Keratinocyte (primary cell): ENCODE measurements around the gene DEGS1. TPM values are rescaled to one million over a fixed set of nuclear protein-coding genes. Genes with fewer than 3 reads are reported as not detected.
A peak's percentile ranks its signal among the peaks of the same experiment; 100 is the strongest.

Experiments
- DNase-seq: peaks from one replicate; pipeline ENCODE4 v3.0.0-alpha.2; 2011; ENCODE audit warnings: low read depth, missing footprints, low spot score
- FAIRE-seq: peaks from 2 replicates; lab custom pipeline; 2011; peaks lifted over from hg19 to GRCh38; lab: Jason Lieb, UNC
- H2AFZ ChIP-seq: 2 replicates; pipeline ENCODE4 v1.6.0; 2012; ENCODE audit warnings: low read length, control low read depth, inconsistent platforms; ENCODE audit not compliant: control insufficient read depth
- H3K27ac ChIP-seq: 2 replicates; pipeline ENCODE4 v1.5.1; 2011; ENCODE audit warnings: low read length; ENCODE audit not compliant: control insufficient read depth, insufficient read depth
- H3K27me3 ChIP-seq: 3 replicates; pipeline ENCODE4 v1.6.0; 2011; ENCODE audit warnings: low read length; ENCODE audit not compliant: control insufficient read depth, insufficient read depth; ENCODE audit errors: extremely low read depth
- H3K36me3 ChIP-seq, 2 experiments: 2 replicates in 1 of 2; 3 replicates in 1 of 2; pipeline ENCODE4 v1.5.1; 2011; ENCODE audit warnings: low read length in 2 of 2, mild to moderate bottlenecking in 1 of 2; ENCODE audit not compliant: control insufficient read depth in 2 of 2, insufficient read depth in 2 of 2; ENCODE audit errors: extremely low read depth in 1 of 2
- H3K4me1 ChIP-seq: 3 replicates; pipeline ENCODE4 v1.5.1; 2011; ENCODE audit warnings: low read length; ENCODE audit not compliant: control insufficient read depth, insufficient read depth; ENCODE audit errors: extremely low read depth
- H3K4me2 ChIP-seq: 3 replicates; pipeline ENCODE4 v1.6.0; 2011; ENCODE audit warnings: low read depth, low read length; ENCODE audit not compliant: control insufficient read depth, insufficient read depth; ENCODE audit errors: extremely low read depth
- H3K4me3 ChIP-seq, 3 experiments: fragments of 200-600 bp in 1 of 3; sonication (generic) in 1 of 3; 2 replicates in 2 of 3; 3 replicates in 1 of 3; pipeline ENCODE4 v1.5.1; 2011 to 2016; ENCODE audit warnings: low read length in 3 of 3, mild to moderate bottlenecking in 3 of 3, control low read depth in 2 of 3, inconsistent platforms in 1 of 3, low read depth in 1 of 3, mixed read lengths in 1 of 3, mixed run types in 1 of 3, moderate library complexity in 1 of 3; ENCODE audit not compliant: control insufficient read depth in 2 of 3, insufficient read depth in 2 of 3; ENCODE audit errors: extremely low read depth in 1 of 3
- H3K79me2 ChIP-seq: 2 replicates; pipeline ENCODE4 v1.6.0; 2012; ENCODE audit warnings: low read length; ENCODE audit not compliant: control insufficient read depth, insufficient read depth
- H3K9ac ChIP-seq: 3 replicates; pipeline ENCODE4 v1.6.0; 2011; ENCODE audit warnings: low read length; ENCODE audit not compliant: control insufficient read depth, insufficient read depth; ENCODE audit errors: extremely low read depth
- H3K9me1 ChIP-seq: 3 replicates; pipeline ENCODE4 v1.6.0; 2011; ENCODE audit warnings: low read length; ENCODE audit not compliant: control insufficient read depth, insufficient read depth; ENCODE audit errors: extremely low read depth
- H3K9me3 ChIP-seq: 2 replicates; pipeline ENCODE4 v1.5.1; 2012; ENCODE audit warnings: low read depth, low read length; ENCODE audit not compliant: control insufficient read depth
- H4K20me1 ChIP-seq: 3 replicates; pipeline ENCODE4 v1.6.0; 2011; ENCODE audit warnings: low read length; ENCODE audit not compliant: control insufficient read depth, insufficient read depth; ENCODE audit errors: extremely low read depth
- CTCF ChIP-seq, 3 experiments: IDR thresholded peaks in 1 of 3; conservative IDR thresholded peaks in 1 of 3; optimal IDR thresholded peaks in 1 of 3; 2 replicates in 2 of 3; 3 replicates in 1 of 3; pipeline versions ENCODE3 to v1.5.1; 2011; ENCODE audit warnings: low read length in 3 of 3, mild to moderate bottlenecking in 3 of 3, moderate library complexity in 2 of 3, control low read depth in 1 of 3, inconsistent platforms in 1 of 3; ENCODE audit not compliant: insufficient read depth in 2 of 3; ENCODE audit errors: extremely low read depth in 1 of 3
- EZH2 ChIP-seq: IDR thresholded peaks from one replicate; pipeline ENCODE4 v1.6.1; 2012; ENCODE audit warnings: inconsistent platforms, mild to moderate bottlenecking, low read length, moderate library complexity
- dilution Hi-C: fragments of 300-500 bp; cut with MboI; formaldehyde crosslinking; loops from one replicate; pipeline ENCODE4 v1.7.0; 2020; ENCODE audit warnings: low sequenced_read_pairs; ENCODE audit not compliant: extremely low pct_ligation_motif_present
- polyA plus RNA-seq, 5 experiments: library from polyadenylated mRNA; depleted of rRNA in 3 of 5; stranded (reverse) in 3 of 5; stranded (forward) in 1 of 5; unstranded in 1 of 5; fragments of >200 nt; gene quantifications; 1 replicate in 1 of 5; 2 replicates in 3 of 5; 3 replicates in 1 of 5; pipeline versions ENCODE4 v1.2.1 to v1.2.3, GENCODE V29; 2011 to 2012; ENCODE audit warnings: missing spikeins in 2 of 5, low read depth in 1 of 5, low replicate concordance in 1 of 5

The DEGS1 gene
- polyA plus RNA-seq, 1 donor (not counting 4 experiments of a cell fraction or from before 2014, with no cell fraction given): 314 TPM

DNA sequence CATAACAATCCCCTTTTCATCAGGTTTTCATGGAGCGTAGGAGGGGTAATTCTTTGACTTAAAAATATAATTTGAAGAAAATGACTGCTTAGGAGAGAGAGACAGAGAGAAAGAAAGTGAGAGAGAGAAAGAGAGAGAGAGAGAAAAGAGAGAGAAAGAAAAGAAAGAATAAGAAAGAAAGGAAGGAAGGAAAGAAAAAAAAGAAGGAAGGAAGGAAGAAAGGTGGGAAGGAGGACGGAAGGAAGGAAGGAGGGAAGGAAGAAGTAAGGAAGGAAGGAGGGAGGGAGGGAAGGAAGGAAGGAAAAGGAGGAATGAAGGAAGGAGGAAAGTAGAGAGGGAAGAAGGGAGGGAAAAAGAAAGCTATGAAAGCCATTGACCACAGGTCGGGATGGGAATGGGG, 10.8 kb upstream of the DEGS1 start:
- Histone ChIP-seq H2AFZ (no peak overlapping the region), H3K9ac (no peak overlapping the region), H3K4me2 (no peak overlapping the region), H3K27me3 (no peaks in the 10 kb centered on the region), H3K27ac (no peak overlapping the region), H4K20me1 (no peaks in the 10 kb centered on the region), H3K36me3 (no peaks in the 10 kb centered on the region), H3K4me1 (peaks cover 31% of the 10 kb centered on the region), H3K79me2 (no peaks in the 10 kb centered on the region), H3K4me3 (no peak overlapping the region), H3K9me3 (no peaks in the 10 kb centered on the region), H3K9me1 (no peaks in the 10 kb centered on the region)
- DNase-seq: no peak
- dilution Hi-C loops: no loop called here
- FAIRE-seq: no peak
- TF ChIP-seq CTCF (optimal IDR thresholded peaks at IDR 0.05 in 1 of 3, IDR thresholded peaks at IDR 0.05 in 1 of 3, conservative IDR thresholded peaks at IDR 0.05 in 1 of 3; ENCODE audit: extremely low read depth in 1 of 3, insufficient read depth in 2 of 3, low read length in 3 of 3): no peak
- TF ChIP-seq EZH2: no peak

DNA sequence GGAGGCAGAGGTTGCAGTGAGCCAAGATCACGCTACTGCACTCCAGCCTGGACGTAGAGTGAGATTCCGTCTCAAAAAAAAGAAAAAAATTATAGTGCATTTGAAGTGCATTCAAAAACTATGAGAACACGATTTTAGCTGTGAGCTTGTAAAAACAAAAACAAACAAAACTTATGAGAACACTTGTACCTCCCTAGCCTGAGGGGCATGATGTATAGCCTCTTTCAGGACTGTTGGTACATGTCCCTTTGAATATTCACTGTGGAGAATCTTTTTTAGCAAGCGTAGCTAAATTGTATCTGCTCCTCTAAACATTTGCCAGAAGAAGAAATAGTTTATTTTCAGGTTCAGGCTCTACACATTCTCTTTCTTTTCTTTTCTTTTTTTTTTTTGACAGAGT, 9.5 kb upstream of the DEGS1 start:
- Histone ChIP-seq H3K27ac (peak overlapping the region; percentile 2), H4K20me1 (no peaks in the 10 kb centered on the region), H3K27me3 (no peaks in the 10 kb centered on the region), H3K4me2 (peak overlapping the region; percentile 31), H3K36me3 (no peaks in the 10 kb centered on the region), H3K79me2 (no peaks in the 10 kb centered on the region), H3K4me3 (no peak overlapping the region), H3K9me1 (no peaks in the 10 kb centered on the region), H3K9me3 (no peaks in the 10 kb centered on the region), H2AFZ (no peak overlapping the region), H3K9ac (no peak overlapping the region), H3K4me1 (peaks cover 31% of the 10 kb centered on the region)
- no peak for TF ChIP-seq EZH2
- no peak for TF ChIP-seq CTCF (optimal IDR thresholded peaks at IDR 0.05 in 1 of 3, IDR thresholded peaks at IDR 0.05 in 1 of 3, conservative IDR thresholded peaks at IDR 0.05 in 1 of 3; ENCODE audit: extremely low read depth in 1 of 3, insufficient read depth in 2 of 3, low read length in 3 of 3)
- FAIRE-seq (no peak), DNase-seq (no peak)
- dilution Hi-C loops: no loop called here
